Epithelial cell of esophagus (primary cell): ENCODE measurements around the gene WDR59.

ENCODE experiments used
- DNase-seq: peaks from one replicate; pipeline ENCODE4 v3.0.0; 2010; ENCODE audit warnings: low read depth
- H3K4me3 ChIP-seq: 2 replicates; pipeline ENCODE4 v1.5.1; 2011; ENCODE audit warnings: mild to moderate bottlenecking, low read length, control low read depth
- TF ChIP-seq, protein P1 (sequence below): IDR thresholded peaks from 2 replicates; pipeline ENCODE4 v1.5.1; 2011; ENCODE audit warnings: low read depth, mild to moderate bottlenecking, low read length, control low read depth, inconsistent platforms; ENCODE audit not compliant: insufficient read depth; ENCODE audit errors: missing control alignments

Gene WDR59

DNA sequence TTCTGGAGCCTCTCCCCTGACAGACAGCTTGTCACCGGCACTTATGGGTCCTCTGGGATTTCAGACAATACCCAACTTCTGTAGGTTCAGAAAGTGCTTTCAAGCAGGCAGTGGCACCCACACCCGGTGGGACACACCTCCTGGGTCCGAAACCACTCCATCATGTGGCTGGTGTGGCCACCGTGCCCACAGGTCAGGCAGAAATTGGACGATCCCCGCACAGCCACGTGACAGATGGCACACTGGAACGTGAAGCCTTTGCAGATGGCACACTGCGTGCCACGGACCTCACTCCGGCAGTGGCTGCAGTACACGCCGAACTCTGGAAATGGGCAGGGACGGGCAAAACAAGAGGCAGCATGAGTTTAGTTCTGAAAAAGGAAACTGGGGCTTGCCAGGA lies 110.8 kb downstream of the WDR59 start:
- TF ChIP-seq, protein P1, sequence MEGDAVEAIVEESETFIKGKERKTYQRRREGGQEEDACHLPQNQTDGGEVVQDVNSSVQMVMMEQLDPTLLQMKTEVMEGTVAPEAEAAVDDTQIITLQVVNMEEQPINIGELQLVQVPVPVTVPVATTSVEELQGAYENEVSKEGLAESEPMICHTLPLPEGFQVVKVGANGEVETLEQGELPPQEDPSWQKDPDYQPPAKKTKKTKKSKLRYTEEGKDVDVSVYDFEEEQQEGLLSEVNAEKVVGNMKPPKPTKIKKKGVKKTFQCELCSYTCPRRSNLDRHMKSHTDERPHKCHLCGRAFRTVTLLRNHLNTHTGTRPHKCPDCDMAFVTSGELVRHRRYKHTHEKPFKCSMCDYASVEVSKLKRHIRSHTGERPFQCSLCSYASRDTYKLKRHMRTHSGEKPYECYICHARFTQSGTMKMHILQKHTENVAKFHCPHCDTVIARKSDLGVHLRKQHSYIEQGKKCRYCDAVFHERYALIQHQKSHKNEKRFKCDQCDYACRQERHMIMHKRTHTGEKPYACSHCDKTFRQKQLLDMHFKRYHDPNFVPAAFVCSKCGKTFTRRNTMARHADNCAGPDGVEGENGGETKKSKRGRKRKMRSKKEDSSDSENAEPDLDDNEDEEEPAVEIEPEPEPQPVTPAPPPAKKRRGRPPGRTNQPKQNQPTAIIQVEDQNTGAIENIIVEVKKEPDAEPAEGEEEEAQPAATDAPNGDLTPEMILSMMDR, result no peak
- H3K4me3 ChIP-seq, result no peak overlapping the region
- no peak for DNase-seq

DNA sequence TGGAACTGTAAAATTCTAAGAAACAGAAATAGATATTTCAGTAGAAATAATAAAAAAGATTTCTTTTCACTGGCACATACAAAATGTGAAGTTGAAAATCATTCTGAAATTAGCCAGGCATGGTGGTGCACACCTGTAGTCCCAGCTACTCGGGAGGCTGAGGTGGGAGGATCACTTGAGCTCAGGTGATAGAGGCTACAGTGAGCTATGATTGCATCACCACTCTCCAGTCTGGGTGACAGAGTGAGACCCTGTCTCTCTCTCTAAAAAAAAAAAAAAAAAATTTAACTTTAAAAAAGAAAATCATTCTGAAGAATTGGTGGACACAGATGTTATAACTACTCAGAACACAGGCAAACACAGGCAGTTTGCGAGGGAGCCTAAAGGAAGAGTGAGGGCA lies 112.6 kb downstream of the WDR59 start:
- DNase-seq, result no peak
- H3K4me3 ChIP-seq, result no peak overlapping the region

DNA sequence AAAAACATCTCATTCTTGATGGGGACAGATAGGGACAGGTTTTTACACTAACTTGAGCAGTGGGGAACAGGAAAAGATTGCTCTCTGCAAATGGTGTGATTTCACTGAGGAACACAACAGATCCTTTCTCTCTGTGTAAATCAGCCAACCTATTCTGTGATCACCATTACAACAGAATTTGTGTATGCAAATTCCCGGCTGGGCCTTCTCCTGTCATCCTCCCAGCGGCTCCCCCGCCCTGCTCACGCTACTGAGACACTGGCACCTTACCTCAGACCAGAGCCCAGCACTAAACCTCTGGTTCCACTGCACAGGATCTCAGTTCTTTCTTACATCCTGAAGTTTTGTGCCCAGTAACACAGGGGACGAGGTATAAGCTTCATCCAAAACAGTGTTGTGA lies 113.3 kb downstream of the WDR59 start:
- DNase-seq, result no peak
- no peak overlapping the region for H3K4me3 ChIP-seq
- TF ChIP-seq, protein P1, result no peak

More for the DNA sequence above, 112.6 kb downstream of the WDR59 start:
- TF ChIP-seq, protein P1, result no peak

DNA sequence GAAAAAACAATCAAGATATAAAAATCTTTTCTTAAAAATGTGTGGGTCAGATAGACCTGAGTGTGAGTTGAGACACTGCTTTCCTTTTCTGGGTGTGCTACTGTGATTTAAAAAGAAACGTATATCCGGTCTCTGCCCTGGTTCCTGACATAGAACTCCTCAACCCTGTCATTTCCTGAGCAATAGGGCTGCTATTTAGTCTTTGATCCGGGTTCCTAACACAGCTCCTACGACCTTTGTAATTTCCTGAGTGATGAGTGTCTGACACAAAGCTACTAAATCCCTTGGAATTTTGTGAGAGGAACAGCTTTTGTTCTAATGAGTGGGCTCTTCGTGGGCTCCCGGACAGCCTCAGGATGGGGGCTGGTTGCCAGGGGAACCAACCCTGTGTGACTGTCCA lies 116.4 kb downstream of the WDR59 start:
- no peak overlapping the region for H3K4me3 ChIP-seq
- TF ChIP-seq, protein P1, result no peak
- peak; percentile 59 for DNase-seq

DNA sequence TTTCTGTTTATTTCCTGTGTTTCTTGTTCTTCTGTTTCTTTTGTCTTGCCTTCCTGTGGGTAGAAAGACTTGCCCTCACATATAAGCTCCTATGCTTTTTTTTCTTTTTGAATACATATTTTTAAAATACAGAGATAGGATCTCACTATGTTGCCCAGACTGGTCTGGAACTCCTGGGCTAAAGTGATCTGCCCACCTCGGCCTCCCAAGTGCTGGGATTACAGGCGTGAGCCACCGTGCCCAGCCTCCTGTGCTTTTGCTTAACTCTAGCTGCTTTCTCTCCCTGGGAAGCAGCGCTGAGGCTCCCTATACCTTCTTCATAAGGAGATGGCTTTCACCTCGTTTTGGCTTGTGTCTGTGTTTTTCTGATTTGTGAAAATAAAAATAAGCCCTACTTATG lies 116.9 kb downstream of the WDR59 start:
- no peak for DNase-seq
- H3K4me3 ChIP-seq, result no peak overlapping the region
- TF ChIP-seq, protein P1, result no peak

DNA sequence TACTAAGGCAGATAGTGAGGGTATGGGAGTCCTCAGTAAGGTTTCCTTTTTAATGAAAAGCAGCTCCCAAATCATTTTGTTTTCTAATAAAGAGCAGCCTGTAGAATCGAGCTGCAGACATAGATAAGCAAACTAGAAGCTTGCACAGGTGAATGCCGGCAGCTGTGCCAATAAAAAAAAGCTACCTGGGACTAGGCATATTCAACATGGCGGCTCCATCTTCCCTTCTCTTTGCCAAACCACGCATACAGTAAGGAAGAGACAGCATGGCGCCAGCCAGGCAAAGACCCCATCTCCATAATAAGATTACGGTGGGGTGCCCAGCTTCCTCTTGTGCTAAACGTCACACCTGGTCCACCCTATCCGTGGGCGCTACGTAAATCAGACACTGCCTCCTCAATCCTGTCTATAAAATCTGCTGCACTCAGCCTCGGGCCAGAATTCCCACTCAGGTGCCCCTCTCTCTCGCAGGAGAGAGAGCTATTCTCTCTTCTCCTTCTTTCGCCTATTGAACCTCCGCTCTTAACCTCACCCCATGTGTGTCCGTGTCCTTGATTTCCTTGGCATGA lies 117.6 kb downstream of the WDR59 start:
- H3K4me3 ChIP-seq, result no peak overlapping the region
- no peak for DNase-seq
- TF ChIP-seq, protein P1, result no peak

DNA sequence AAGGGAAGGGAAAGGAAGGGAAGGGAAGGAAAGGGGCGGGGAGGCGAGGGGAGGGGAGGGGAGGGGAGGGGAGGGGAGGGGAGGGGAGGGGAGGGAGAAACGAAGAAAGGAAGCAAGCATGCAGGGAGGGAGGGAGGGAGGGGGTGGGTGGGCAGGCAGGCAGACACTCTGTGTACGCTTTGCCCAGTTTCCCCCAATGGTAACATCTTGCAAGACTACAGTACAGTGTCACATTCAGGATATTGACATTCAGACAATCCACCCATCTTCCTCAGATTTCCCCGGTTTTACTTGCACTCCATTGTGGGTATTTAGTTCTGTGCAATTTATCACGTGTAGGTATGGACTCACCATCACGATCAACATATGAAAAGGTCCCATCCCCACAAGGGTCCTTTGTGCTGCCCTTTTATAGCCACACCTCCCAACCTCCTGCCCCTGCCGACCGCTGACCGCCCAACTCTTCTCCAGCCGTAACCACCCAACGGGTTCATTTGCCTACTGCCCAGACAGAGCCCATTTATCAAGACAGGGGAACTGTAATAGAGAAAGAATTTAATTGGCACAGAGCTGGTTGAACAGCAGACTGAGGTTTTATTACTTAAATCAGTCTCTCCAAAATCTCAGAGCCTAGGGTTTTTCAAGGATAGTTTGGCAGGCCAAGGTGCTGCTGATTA lies 118.9 kb downstream of the WDR59 start:
- no peak overlapping the region for H3K4me3 ChIP-seq
- DNase-seq, result no peak
- TF ChIP-seq, protein P1, result no peak
